GM12878 (cell line): ENCODE measurements around the gene BRD1. TPM values are rescaled to one million over a fixed set of nuclear protein-coding genes. Genes with fewer than 3 reads are reported as not detected.

Experiments used
- ATAC-seq: fragments of 200-7000 bp; cut with Tn5 transposase; 3 replicates; pipeline ENCODE4 v1.9.1; 2020; ENCODE audit warnings: mild to moderate bottlenecking, moderate library complexity
- BruUV-seq: library from RNA; stranded (reverse); fragments of 400-500 nt; replicated peaks from 2 replicates; lab custom pipeline; 2021; lab: Mats Ljungman, UMichigan
- CTCF ChIA-PET: fragments of 300-600 bp; sonication (Branson Sonifier 250); formaldehyde crosslinking; extraction: SDS; loops from one replicate; lab custom pipeline; 2021; ENCODE audit warnings: inconsistent platforms; lab: Yijun Ruan, JAX
- POLR2A ChIA-PET: fragments of 350-600 bp; formaldehyde crosslinking; extraction: SDS; loops from one replicate; lab custom pipeline; 2021; ENCODE audit warnings: inconsistent platforms; lab: Charles Lee
- RAD21 ChIA-PET: fragments of 300-600 bp; sonication (Branson Sonifier 250); formaldehyde crosslinking; loops from one replicate; lab custom pipeline; 2023; ENCODE audit warnings: antibody characterized with exemption; ENCODE audit not compliant: unreplicated experiment; lab: Charles Lee
- SMC1A ChIA-PET: fragments of 300-600 bp; sonication (Branson Sonifier 250); formaldehyde crosslinking; loops from one replicate; lab custom pipeline; 2023; ENCODE audit not compliant: unreplicated experiment, uncharacterized antibody; lab: Charles Lee
- DNase-seq: peaks from one replicate; pipeline ENCODE4 v3.0.0-alpha.2; 2011; ENCODE audit warnings: low read depth, low spot score
- FAIRE-seq: peaks from 3 replicates; lab custom pipeline; 2011; peaks lifted over from hg19 to GRCh38; lab: Jason Lieb, UNC
- H2AFZ ChIP-seq: 2 replicates; pipeline ENCODE4 v1.6.0; 2011; ENCODE audit warnings: low read depth, low read length, control low read depth; ENCODE audit not compliant: control insufficient read depth
- H3K27ac ChIP-seq: 2 replicates; pipeline ENCODE4 v1.5.1; 2011; ENCODE audit warnings: control low read depth; ENCODE audit not compliant: control insufficient read depth, insufficient read depth
- H3K27me3 ChIP-seq, 2 experiments: replicated peaks in 1 of 2; 2 replicates each; pipeline versions ENCODE4 v1.6.0 to v1.6.1; 2011; ENCODE audit warnings: low read length in 1 of 2; ENCODE audit not compliant: control insufficient read depth in 2 of 2, insufficient read depth in 2 of 2
- H3K36me3 ChIP-seq, 2 experiments: 2 replicates each; pipeline ENCODE4 v1.5.1; 2011; ENCODE audit warnings: low read length in 1 of 2; ENCODE audit not compliant: control insufficient read depth in 2 of 2, insufficient read depth in 2 of 2
- H3K4me1 ChIP-seq: 2 replicates; pipeline ENCODE4 v1.6.1; 2011; ENCODE audit warnings: mild to moderate bottlenecking, low read length, moderate library complexity, mixed read lengths; ENCODE audit not compliant: control insufficient read depth, insufficient read depth
- H3K4me2 ChIP-seq: 2 replicates; pipeline ENCODE4 v1.6.0; 2011; ENCODE audit warnings: control low read depth; ENCODE audit not compliant: control insufficient read depth, insufficient read depth
- H3K4me3 ChIP-seq: fragments of 200-600 bp; sonication (generic); 2 replicates; pipeline ENCODE4 v1.5.1; 2016
- H3K79me2 ChIP-seq: 2 replicates; pipeline ENCODE4 v1.6.0; 2011; ENCODE audit warnings: low read length; ENCODE audit not compliant: control insufficient read depth, insufficient read depth
- H3K9ac ChIP-seq: 2 replicates; pipeline ENCODE4 v1.8.0; 2011; ENCODE audit warnings: low read length, control low read depth, mixed read lengths; ENCODE audit not compliant: control insufficient read depth, insufficient read depth
- H3K9me3 ChIP-seq: replicated peaks from 3 replicates; pipeline ENCODE4 v1.5.1; 2011; ENCODE audit warnings: mild to moderate bottlenecking, low read length; ENCODE audit not compliant: control insufficient read depth, insufficient read depth
- H4K20me1 ChIP-seq: 2 replicates; pipeline ENCODE4 v1.6.0; 2011; ENCODE audit not compliant: control insufficient read depth, insufficient read depth
- ATF3 ChIP-seq: IDR thresholded peaks from 2 replicates; pipeline ENCODE4 v1.6.1; 2011; ENCODE audit warnings: low read depth, mild to moderate bottlenecking, low read length, moderate library complexity, borderline replicate concordance; ENCODE audit errors: extremely low read depth
- CHD2 ChIP-seq: IDR thresholded peaks from 2 replicates; pipeline ENCODE4 v1.6.1; 2011; ENCODE audit warnings: low read depth, low read length, improper control_type of control experiment, borderline replicate concordance
- CHD4 ChIP-seq: fragments of 200-600 bp; sonication (generic); IDR thresholded peaks from 2 replicates; pipeline ENCODE4 v1.6.1; 2016; ENCODE audit warnings: mild to moderate bottlenecking
- FOS ChIP-seq: IDR thresholded peaks from 3 replicates; pipeline ENCODE4 v1.6.1; 2011; ENCODE audit warnings: borderline replicate concordance; ENCODE audit not compliant: insufficient read length; ENCODE audit errors: extremely low read depth
- HDAC2 ChIP-seq: fragments of 200-600 bp; sonication (generic); IDR thresholded peaks from 2 replicates; pipeline ENCODE4 v1.6.1; 2017
- HSF1 ChIP-seq: fragments of 150-350 bp; IDR thresholded peaks from 2 replicates; pipeline ENCODE4 v1.6.1; 2014; ENCODE audit warnings: mild to moderate bottlenecking, low read depth, low read length
- IKZF1 ChIP-seq: fragments of 450-650 bp; conservative IDR thresholded peaks from 2 replicates; pipeline ENCODE4 v1.6.1; 2017; ENCODE audit warnings: antibody characterized with exemption, mild to moderate bottlenecking
- MEF2B ChIP-seq: fragments of 450-650 bp; IDR thresholded peaks from 2 replicates; pipeline ENCODE4 v1.6.1; 2018; ENCODE audit warnings: mild to moderate bottlenecking, moderate library complexity; ENCODE audit not compliant: partially characterized antibody, poor library complexity, severe bottlenecking
- NKRF ChIP-seq: fragments of 450-650 bp; conservative IDR thresholded peaks from 2 replicates; pipeline ENCODE4 v1.6.1; 2017; ENCODE audit warnings: mild to moderate bottlenecking, moderate library complexity
- NR2C1 ChIP-seq: fragments of 450-650 bp; IDR thresholded peaks from 2 replicates; pipeline ENCODE4 v1.6.1; 2017; ENCODE audit warnings: antibody characterized with exemption, mild to moderate bottlenecking, moderate library complexity
- RELA ChIP-seq: fragments of 450-650 bp; IDR thresholded peaks from 2 replicates; pipeline ENCODE4 v1.8.0; 2014; ENCODE audit warnings: borderline replicate concordance; ENCODE audit not compliant: partially characterized antibody
- RFX5 ChIP-seq: IDR thresholded peaks from 2 replicates; pipeline ENCODE4 v1.6.1; 2011; ENCODE audit warnings: low read depth, low read length, improper control_type of control experiment
- YY1 ChIP-seq: IDR thresholded peaks from 2 replicates; pipeline ENCODE4 v1.6.1; 2011; ENCODE audit warnings: low read depth, mild to moderate bottlenecking, low read length
- ZBTB11 ChIP-seq: fragments of 450-650 bp; formaldehyde crosslinking; IDR thresholded peaks from 2 replicates; pipeline ENCODE4 v1.5.0; 2022; ENCODE audit warnings: mild to moderate bottlenecking, missing genetic modification characterization
- WGBS: methylation state at CpG from one replicate; pipeline ENCODE4 v1.1.6; 2016; ENCODE audit warnings: low lambda C conversion rate; ENCODE audit not compliant: insufficient replicate concordance, insufficient coverage; ENCODE audit errors: missing lambda C conversion rate; 5-methylcytosine and 5-hydroxymethylcytosine counted together
- in situ Hi-C: fragments of 300-500 bp; cut with MboI; formaldehyde crosslinking; loops from 9 replicates; pipeline ENCODE4 v1.14.3; 2018; ENCODE audit warnings: mixed read lengths
- intact Hi-C: fragments of 100-400 bp; cut with micrococcal nuclease; formaldehyde crosslinking; loops from one replicate; pipeline ENCODE4 v1.14.2; 2022; ENCODE audit not compliant: unreplicated experiment
- polyA plus RNA-seq, 11 experiments: library from polyadenylated mRNA; depleted of rRNA in 4 of 11; unstranded in 6 of 11; stranded (reverse) in 5 of 11; fragments of >200 nt; fragmentation: Nextera tagmentation in 4 of 11; fragmentation: Illumina TruSeq in 1 of 11; extraction: Ambion mirVana in 4 of 11; extraction: Trizol in 1 of 11; gene quantifications; 1 replicate in 1 of 11; 2 replicates in 10 of 11; pipeline versions ENCODE4 v1.2.1 to v1.2.3, GENCODE V29; 2011 to 2016; ENCODE audit warnings: inconsistent platforms in 2 of 11, missing spikeins in 2 of 11, low read depth in 1 of 11
- total RNA-seq, 4 experiments: library from RNA; depleted of rRNA in 3 of 4; stranded (reverse); fragments of >200 nt in 3 of 4; fragmentation: Illumina TruSeq in 1 of 4; extraction: Trizol in 1 of 4; gene quantifications; 2 replicates each; pipeline versions ENCODE4 v1.2.1 to v1.2.3, GENCODE V29; 2013 to 2021

Gene BRD1
- total and polyA plus RNA-seq, 10 of the 15 experiments (the other 5 are each of a cell fraction or from before 2014, with no cell fraction given): 0.90 to 26.4 (median 7.1) TPM

- TF ChIP-seq HSF1: no peak
- TF ChIP-seq RELA: no peak
- TF ChIP-seq YY1: no peak
- no peak for TF ChIP-seq RFX5
- no peak for TF ChIP-seq IKZF1
Observed at GRCh38 chr22:49753276-49753890, 74.3 kb downstream of the BRD1 start (continued).

- Histone ChIP-seq H3K4me3 (no peak overlapping the region), H3K79me2 (no peaks in the 10 kb centered on the region), H2AFZ (no peak overlapping the region), H3K36me3 (no peaks in the 10 kb centered on the region), H3K9me3 (no peaks in the 10 kb centered on the region; the same call in 2 of the 3 replicates), H3K4me2 (no peak overlapping the region), H3K27ac (no peak overlapping the region), H3K9ac (no peak overlapping the region), H4K20me1 (no peaks in the 10 kb centered on the region), H3K27me3 (no peaks in the 10 kb centered on the region; a peak in 1 of 4 replicates), H3K4me1 (no peaks in the 10 kb centered on the region)
- ChIA-PET POLR2A (interaction anchor here (0.6 kb wide), 1 partner anchor 48 kb away, joined by 3 read pairs; no protein-coding TSS in a partner anchor), CTCF (no interaction called here), SMC1A (no interaction called here), RAD21 (no interaction called here)
- intact Hi-C loops (no loop called here), in situ Hi-C loops (no loop called here)
- FAIRE-seq (no peak), DNase-seq (no peak), ATAC-seq (no peak)
- BruUV-seq: no TSS peak
- WGBS: 35% methylated on average over 21 of the region's 21 CpGs
- TF ChIP-seq HDAC2 (no peak), RFX5 (no peak), NKRF (no peak), MEF2B (no peak), ZBTB11 (no peak), FOS (no peak), CHD4 (no peak), CHD2 (no peak), ATF3 (no peak), NR2C1 (no peak)
Observed at GRCh38 chr22:49752598-49753091, 75.0 kb downstream of the BRD1 start.
